Prostate gland (tissue), 2 donors: ENCODE measurements around the gene BCL2L14.

Source experiments
- POLR2A ChIP-seq: fragments of 450-650 bp; IDR thresholded peaks from one replicate; pipeline ENCODE4 v1.6.1; 2016; ENCODE audit warnings: antibody characterized with exemption, mild to moderate bottlenecking
- TF ChIP-seq, protein P1 (sequence below), 4 experiments: fragments of 200-600 bp in 2 of 4; fragments of 450-650 bp in 2 of 4; sonication (generic) in 2 of 4; IDR thresholded peaks; 1 replicate in 3 of 4; 2 replicates in 1 of 4; pipeline ENCODE4 v1.5.1; 2016 to 2019; ENCODE audit warnings: antibody characterized with exemption in 4 of 4, mild to moderate bottlenecking in 2 of 4, moderate library complexity in 2 of 4

DNA sequence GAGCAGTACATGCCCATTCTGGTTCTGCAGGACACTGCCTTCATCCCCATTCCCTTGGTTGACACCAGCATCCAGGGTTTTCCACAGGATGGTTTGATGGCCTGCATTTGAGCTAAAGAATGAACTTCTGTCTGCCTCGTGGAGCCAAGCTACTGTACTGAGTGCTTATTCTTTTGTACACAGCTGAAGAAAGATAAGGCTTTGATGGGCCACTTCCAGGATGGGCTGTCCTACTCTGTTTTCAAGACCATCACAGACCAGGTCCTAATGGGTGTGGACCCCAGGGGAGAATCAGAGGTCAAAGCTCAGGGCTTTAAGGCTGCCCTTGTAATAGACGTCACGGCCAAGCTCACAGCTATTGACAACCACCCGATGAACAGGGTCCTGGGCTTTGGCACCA is 23.7 kb downstream of the BCL2L14 start:
- no peak for TF ChIP-seq POLR2A
- TF ChIP-seq, protein P1, sequence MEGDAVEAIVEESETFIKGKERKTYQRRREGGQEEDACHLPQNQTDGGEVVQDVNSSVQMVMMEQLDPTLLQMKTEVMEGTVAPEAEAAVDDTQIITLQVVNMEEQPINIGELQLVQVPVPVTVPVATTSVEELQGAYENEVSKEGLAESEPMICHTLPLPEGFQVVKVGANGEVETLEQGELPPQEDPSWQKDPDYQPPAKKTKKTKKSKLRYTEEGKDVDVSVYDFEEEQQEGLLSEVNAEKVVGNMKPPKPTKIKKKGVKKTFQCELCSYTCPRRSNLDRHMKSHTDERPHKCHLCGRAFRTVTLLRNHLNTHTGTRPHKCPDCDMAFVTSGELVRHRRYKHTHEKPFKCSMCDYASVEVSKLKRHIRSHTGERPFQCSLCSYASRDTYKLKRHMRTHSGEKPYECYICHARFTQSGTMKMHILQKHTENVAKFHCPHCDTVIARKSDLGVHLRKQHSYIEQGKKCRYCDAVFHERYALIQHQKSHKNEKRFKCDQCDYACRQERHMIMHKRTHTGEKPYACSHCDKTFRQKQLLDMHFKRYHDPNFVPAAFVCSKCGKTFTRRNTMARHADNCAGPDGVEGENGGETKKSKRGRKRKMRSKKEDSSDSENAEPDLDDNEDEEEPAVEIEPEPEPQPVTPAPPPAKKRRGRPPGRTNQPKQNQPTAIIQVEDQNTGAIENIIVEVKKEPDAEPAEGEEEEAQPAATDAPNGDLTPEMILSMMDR (IDR thresholded peaks at IDR 0.05): no peak
